ENCODE measurements around the gene NKD1.

NKD1 gene

DNA sequence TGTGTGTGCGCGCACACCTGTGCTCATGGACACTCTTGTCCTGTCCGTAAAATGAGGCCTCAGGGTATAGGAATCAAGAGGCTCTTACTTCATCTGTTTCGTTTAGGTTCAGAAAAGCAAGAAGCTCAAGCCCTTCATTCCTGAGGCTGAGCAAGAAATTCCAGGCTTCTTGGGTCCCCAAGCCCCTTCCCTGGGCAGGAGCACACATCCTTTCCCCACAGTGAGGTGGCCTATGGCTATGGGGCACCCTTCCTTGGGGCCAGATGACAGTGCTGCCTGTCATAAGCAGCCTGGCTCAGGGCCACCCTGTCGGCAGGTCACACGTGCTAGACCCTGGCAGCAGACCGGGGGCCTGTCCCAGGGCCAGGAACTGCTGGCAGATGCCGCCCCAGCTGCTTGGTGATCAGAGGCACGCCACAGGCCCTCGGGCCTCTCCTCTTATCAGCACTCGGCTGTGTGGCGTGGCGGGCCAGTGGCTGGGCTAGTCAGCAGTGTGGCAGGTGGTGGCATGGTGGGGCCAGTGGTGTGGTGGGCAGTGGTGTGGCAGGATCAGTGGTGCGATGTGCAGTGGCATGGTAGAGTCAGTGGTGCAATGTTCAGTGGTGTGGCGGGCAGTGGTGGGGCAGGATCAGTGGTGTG lies 50.2 kb downstream of the NKD1 start:
- no peaks in the 10 kb centered on the region for H3K36me3 ChIP-seq (ENCODE audit: control insufficient read depth, insufficient read depth, low read length, severe bottlenecking)
- H3K4me1 ChIP-seq (ENCODE audit: control insufficient read depth, insufficient read depth, low read length) = peaks cover 13% of the 10 kb centered on the region
- peaks cover 19% of the 10 kb centered on the region for H3K27me3 ChIP-seq (replicated peaks; ENCODE audit: control insufficient read depth, insufficient read depth, low read length)
- no peaks in the 10 kb centered on the region for H3K9me3 ChIP-seq (ENCODE audit: control insufficient read depth, low read length)
- DNase-seq (ENCODE audit: low read depth) = no peak
- H3K9ac ChIP-seq (ENCODE audit: low read length) = no peak overlapping the region
- no peak overlapping the region for H3K4me3 ChIP-seq (ENCODE audit: low read length)

DNA sequence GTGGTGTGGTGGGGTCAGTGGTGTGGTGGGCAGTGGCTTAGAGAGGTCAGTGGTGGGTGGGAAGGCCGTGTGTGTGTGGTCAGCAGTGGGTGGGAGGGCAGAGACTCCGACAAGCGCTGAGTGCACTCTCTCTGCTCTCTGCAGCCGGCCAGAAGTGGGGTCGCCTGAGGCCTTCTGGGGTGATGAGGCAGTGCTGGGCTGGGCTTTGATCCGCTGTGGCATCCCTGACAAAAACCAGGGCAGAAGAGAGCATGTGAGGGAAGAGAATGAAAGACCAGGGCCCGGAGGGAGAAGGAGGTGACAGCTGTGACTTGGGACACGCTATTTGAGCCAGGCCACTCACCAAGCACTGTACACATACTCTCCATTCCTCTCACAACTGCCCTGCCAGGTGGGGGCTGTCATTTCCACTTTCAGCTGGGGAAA lies 50.8 kb downstream of the NKD1 start:
- no peaks in the 10 kb centered on the region for H3K36me3 ChIP-seq (ENCODE audit: control insufficient read depth, insufficient read depth, low read length, severe bottlenecking)
- no peaks in the 10 kb centered on the region for H3K9me3 ChIP-seq (ENCODE audit: control insufficient read depth, low read length)
- no peak for DNase-seq (ENCODE audit: low read depth)
- H3K9ac ChIP-seq (ENCODE audit: low read length) = no peak overlapping the region
- H3K27me3 ChIP-seq (replicated peaks; ENCODE audit: control insufficient read depth, insufficient read depth, low read length) = peaks cover 16% of the 10 kb centered on the region
- H3K4me1 ChIP-seq (ENCODE audit: control insufficient read depth, insufficient read depth, low read length) = peaks cover 19% of the 10 kb centered on the region
- H3K4me3 ChIP-seq (ENCODE audit: low read length) = no peak overlapping the region

DNA sequence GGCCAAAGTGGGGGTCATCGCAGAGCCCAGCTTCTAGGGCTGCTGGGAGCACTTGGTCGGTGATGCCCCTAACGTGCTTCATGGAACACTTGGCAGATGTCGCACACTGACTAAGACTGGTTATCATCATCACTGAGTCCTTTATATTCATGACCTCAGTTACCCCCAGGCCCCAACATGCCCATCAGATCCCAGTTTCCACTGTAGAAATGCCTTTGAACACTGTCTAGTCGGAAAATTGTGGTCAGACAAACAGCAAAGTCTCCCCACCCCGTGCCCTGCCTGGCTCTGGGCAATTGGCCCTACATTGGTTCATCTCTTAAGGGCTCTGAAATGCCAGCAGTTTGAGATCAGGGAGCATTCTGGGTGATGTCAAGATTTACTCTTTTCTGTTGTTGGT lies 51.3 kb downstream of the NKD1 start:
- H3K9me3 ChIP-seq (ENCODE audit: control insufficient read depth, low read length) = no peaks in the 10 kb centered on the region
- DNase-seq (ENCODE audit: low read depth) = no peak
- no peak overlapping the region for H3K4me3 ChIP-seq (ENCODE audit: low read length)
- no peaks in the 10 kb centered on the region for H3K36me3 ChIP-seq (ENCODE audit: control insufficient read depth, insufficient read depth, low read length, severe bottlenecking)
- peaks cover 16% of the 10 kb centered on the region for H3K27me3 ChIP-seq (replicated peaks; ENCODE audit: control insufficient read depth, insufficient read depth, low read length)
- H3K4me1 ChIP-seq (ENCODE audit: control insufficient read depth, insufficient read depth, low read length) = peaks cover 19% of the 10 kb centered on the region
- no peak overlapping the region for H3K9ac ChIP-seq (ENCODE audit: low read length)

DNA sequence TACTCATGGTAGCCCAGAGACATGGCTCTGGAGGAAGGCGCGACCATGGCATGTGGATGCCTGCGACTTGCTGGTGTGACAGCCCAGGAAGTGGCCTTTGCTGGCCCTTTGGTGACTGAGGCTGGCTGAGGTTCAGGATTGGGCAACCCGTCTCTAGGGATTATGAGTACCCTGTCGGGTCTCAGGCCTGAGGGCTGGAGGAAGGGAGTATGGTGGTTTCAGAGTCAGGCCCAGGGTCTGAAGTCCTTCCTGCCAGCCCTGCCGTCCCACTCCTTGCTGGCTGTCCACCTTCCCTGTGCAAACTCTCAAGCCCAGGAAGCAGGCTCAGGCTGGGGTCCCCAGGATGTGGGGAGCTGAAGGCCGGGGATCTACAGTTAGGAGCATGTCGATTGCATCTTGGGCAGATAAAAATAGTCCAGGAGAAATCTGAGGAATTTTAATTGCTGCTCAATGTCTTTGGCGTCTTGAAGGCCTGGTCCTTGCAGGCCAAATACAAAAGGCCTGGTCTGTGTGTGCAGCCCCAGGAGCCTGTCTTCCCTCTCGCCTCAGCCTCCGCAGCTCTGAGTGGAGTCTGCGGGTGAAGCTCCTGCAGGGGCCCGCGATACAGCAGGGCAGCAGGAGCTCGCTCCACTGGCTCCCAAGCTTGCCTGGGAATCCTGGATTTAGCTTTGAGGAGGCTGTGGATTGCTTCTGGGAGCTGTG lies 52.5 kb downstream of the NKD1 start:
- no peak overlapping the region for H3K9ac ChIP-seq (ENCODE audit: low read length)
- peaks cover 5% of the 10 kb centered on the region for H3K27me3 ChIP-seq (replicated peaks; ENCODE audit: control insufficient read depth, insufficient read depth, low read length)
- H3K36me3 ChIP-seq (ENCODE audit: control insufficient read depth, insufficient read depth, low read length, severe bottlenecking) = no peaks in the 10 kb centered on the region
- H3K9me3 ChIP-seq (ENCODE audit: control insufficient read depth, low read length) = no peaks in the 10 kb centered on the region
- no peak for DNase-seq (ENCODE audit: low read depth)
- H3K4me1 ChIP-seq (ENCODE audit: control insufficient read depth, insufficient read depth, low read length) = peaks cover 19% of the 10 kb centered on the region
- no peak overlapping the region for H3K4me3 ChIP-seq (ENCODE audit: low read length)

DNA sequence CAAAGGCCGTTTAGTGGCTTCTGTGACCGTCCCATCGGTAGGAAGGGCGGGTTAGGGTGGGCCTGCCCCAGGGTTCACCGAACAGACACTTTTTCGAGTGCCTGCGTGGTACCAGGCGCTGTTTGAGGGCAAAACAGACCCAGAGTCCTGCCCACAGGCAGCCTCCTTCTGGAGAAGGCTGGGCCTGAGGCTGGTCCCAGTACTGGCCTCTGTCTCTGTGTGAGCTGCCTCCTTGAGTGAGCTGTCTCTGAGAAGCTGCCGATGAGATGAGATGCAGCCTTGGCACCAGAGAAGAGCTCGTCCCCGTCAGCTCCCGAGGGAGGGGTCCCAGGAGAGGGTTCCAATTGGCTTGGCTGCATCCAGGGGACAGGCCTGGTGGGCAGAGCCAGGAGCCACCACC lies 53.1 kb downstream of the NKD1 start:
- Histone ChIP-seq H3K36me3 (ENCODE audit: control insufficient read depth, insufficient read depth, low read length, severe bottlenecking) (no peaks in the 10 kb centered on the region), H3K9ac (ENCODE audit: low read length) (no peak overlapping the region), H3K4me3 (ENCODE audit: low read length) (no peak overlapping the region), H3K4me1 (ENCODE audit: control insufficient read depth, insufficient read depth, low read length) (peaks cover 19% of the 10 kb centered on the region), H3K27me3 (replicated peaks; ENCODE audit: control insufficient read depth, insufficient read depth, low read length) (no peaks in the 10 kb centered on the region), H3K9me3 (ENCODE audit: control insufficient read depth, low read length) (no peaks in the 10 kb centered on the region)
- no peak for DNase-seq (ENCODE audit: low read depth)

DNA sequence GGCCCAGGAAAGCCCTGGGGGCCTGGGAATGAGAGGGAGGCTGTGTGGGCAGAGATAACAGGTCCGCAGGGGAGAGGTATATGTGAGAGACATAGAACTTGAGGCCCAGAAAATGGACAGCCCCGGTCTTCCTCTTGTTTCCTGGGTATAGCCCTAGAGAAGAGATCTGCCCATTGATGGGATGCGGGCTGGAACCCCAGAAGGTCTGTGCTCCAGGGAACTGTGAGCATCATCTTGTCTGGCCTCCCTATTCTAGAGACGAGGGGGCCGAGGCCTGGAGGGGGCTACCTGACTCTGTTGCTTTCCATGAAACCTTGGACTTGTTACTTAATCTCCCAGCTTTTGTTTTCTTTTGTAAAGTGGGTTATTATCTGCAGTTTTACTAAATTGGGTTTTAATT lies 53.9 kb downstream of the NKD1 start:
- no peaks in the 10 kb centered on the region for H3K9me3 ChIP-seq (ENCODE audit: control insufficient read depth, low read length)
- no peak overlapping the region for H3K9ac ChIP-seq (ENCODE audit: low read length)
- H3K4me3 ChIP-seq (ENCODE audit: low read length) = no peak overlapping the region
- DNase-seq (ENCODE audit: low read depth) = no peak
- no peaks in the 10 kb centered on the region for H3K36me3 ChIP-seq (ENCODE audit: control insufficient read depth, insufficient read depth, low read length, severe bottlenecking)
- no peaks in the 10 kb centered on the region for H3K27me3 ChIP-seq (replicated peaks; ENCODE audit: control insufficient read depth, insufficient read depth, low read length)
- H3K4me1 ChIP-seq (ENCODE audit: control insufficient read depth, insufficient read depth, low read length) = peaks cover 19% of the 10 kb centered on the region

DNA sequence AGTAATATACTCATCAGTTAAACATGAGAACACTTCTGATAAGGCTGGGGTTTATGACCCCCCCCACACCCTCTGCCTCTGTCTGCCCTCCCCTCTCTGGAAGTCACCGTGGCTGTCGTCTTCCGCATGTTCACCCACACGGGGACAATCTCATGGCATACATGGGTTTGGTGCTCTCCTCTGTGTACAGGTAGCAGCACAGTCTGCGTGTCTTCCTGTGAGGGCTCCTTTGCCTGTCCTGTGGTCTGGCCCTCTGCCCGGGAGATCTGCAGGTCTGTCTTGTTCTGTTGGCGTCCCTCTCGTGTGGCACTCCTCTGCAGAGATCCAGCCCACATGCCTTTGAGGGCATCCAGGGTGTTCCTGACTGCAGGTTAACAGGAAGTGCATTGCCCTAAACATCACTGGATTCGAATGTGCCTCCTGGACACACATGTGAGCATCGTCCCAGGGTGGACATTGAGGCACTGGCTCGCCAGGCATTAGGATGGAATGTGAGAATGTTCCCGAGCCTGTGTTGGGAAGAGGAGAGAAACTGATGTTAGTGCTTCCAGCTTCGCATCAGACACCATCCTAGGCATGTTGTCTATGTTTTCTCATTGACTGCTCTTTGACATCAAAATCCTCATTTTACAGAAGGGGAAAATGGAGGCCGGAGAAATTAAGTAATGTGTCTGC lies 54.5 kb downstream of the NKD1 start:
- peaks cover 2% of the 10 kb centered on the region for H3K27me3 ChIP-seq (replicated peaks; ENCODE audit: control insufficient read depth, insufficient read depth, low read length)
- H3K36me3 ChIP-seq (ENCODE audit: control insufficient read depth, insufficient read depth, low read length, severe bottlenecking) = no peaks in the 10 kb centered on the region
- no peaks in the 10 kb centered on the region for H3K9me3 ChIP-seq (ENCODE audit: control insufficient read depth, low read length)
- H3K4me1 ChIP-seq (ENCODE audit: control insufficient read depth, insufficient read depth, low read length) = peaks cover 19% of the 10 kb centered on the region
- peak overlapping the region; percentile 27 for H3K9ac ChIP-seq (ENCODE audit: low read length)
- H3K4me3 ChIP-seq (ENCODE audit: low read length) = no peak overlapping the region
- no peak for DNase-seq (ENCODE audit: low read depth)

DNA sequence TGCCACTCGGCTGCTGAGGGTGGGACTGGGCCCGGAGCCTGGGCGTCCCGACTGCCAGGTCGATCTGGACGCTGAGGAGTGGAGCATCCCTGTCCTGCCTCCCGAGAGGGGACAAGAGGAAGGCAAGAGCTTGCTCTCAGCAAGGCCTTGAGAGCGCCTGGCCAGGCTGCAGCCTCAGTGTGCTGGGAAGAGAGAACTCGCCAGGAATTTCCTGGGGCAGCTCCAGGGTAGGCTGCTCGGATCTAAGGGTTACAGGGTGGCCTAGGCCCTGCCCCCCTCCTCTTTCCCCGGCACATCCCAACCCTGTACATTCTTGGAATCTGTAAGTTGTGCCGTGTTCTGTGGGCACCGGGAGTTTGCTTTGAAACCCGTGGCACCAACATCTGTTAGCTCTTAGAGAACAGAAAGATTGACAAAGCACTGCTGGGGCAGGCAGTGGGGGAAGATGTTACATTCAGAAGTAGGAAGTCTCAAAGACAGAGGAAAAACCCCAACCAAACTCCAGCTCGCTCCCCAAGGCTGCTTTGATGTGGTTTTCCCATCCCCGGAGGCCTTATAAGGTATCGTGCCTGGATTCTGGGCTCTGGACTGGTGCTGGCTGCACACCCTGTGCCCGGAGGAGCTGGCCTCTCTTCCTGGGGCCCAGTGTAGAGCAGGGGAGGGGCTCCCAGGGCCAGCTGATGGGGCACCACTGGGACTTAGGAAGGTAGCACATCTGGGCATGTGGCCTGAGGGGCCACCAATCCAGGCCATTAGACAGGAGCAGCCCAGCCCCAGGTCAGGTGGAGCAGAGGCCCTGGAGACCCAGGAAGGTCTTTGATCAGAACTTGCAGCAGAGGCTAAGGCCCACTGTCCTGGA lies 55.2 kb downstream of the NKD1 start:
- H3K4me3 ChIP-seq (ENCODE audit: low read length) = no peak overlapping the region
- DNase-seq (ENCODE audit: low read depth) = peak; percentile 48
- peaks cover 19% of the 10 kb centered on the region for H3K4me1 ChIP-seq (ENCODE audit: control insufficient read depth, insufficient read depth, low read length)
- no peaks in the 10 kb centered on the region for H3K36me3 ChIP-seq (ENCODE audit: control insufficient read depth, insufficient read depth, low read length, severe bottlenecking)
- H3K9me3 ChIP-seq (ENCODE audit: control insufficient read depth, low read length) = no peaks in the 10 kb centered on the region
- H3K27me3 ChIP-seq (replicated peaks; ENCODE audit: control insufficient read depth, insufficient read depth, low read length) = peaks cover 4% of the 10 kb centered on the region
- H3K9ac ChIP-seq (ENCODE audit: low read length) = peak overlapping the region; percentile 27

DNA sequence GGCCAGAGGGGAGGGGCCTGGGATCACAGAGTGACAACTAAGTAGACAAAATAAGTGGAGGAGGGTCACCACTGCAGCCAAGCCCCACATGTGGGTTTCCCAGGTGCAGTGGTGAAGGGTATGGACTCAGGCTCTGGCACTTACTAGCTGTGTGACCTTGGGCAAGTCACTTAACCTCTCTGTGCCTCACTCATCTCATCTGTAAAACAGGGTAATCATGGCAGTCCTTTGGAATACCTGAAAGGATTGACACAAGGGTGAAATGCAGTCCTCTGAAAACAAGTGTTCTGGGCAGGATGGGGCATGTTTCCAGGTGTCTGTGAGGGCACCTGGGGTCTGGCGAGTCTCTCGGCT lies 55.8 kb downstream of the NKD1 start:
- Histone ChIP-seq H3K4me3 (ENCODE audit: low read length) (no peak overlapping the region), H3K4me1 (ENCODE audit: control insufficient read depth, insufficient read depth, low read length) (peaks cover 19% of the 10 kb centered on the region), H3K9me3 (ENCODE audit: control insufficient read depth, low read length) (no peaks in the 10 kb centered on the region), H3K36me3 (ENCODE audit: control insufficient read depth, insufficient read depth, low read length, severe bottlenecking) (no peaks in the 10 kb centered on the region), H3K9ac (ENCODE audit: low read length) (no peak overlapping the region), H3K27me3 (replicated peaks; ENCODE audit: control insufficient read depth, insufficient read depth, low read length) (peaks cover 4% of the 10 kb centered on the region)
- no peak for DNase-seq (ENCODE audit: low read depth)

DNA sequence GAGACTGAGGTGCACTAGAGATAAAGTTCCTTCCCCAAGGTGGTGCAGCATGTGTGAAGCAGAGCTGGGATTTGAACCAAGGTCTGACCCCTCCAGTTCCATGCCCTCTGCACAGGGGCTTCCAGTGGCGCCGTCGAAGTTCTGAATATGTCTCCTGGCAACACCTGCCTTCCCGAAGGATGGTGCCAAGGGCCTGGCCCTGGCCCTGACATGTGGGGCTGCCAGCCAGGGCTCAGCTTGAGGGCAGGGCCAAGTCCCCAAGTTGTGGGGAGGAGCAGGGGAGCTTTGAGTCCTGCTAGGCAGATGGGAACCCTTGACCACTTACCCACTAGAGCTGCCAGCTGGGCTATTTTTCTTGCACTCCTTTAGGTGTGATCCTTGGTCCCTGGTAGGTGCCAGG lies 56.4 kb downstream of the NKD1 start:
- DNase-seq (ENCODE audit: low read depth) = no peak
- H3K9me3 ChIP-seq (ENCODE audit: control insufficient read depth, low read length) = no peaks in the 10 kb centered on the region
- no peak overlapping the region for H3K9ac ChIP-seq (ENCODE audit: low read length)
- H3K4me3 ChIP-seq (ENCODE audit: low read length) = no peak overlapping the region
- no peaks in the 10 kb centered on the region for H3K36me3 ChIP-seq (ENCODE audit: control insufficient read depth, insufficient read depth, low read length, severe bottlenecking)
- H3K27me3 ChIP-seq (replicated peaks; ENCODE audit: control insufficient read depth, insufficient read depth, low read length) = peaks cover 4% of the 10 kb centered on the region
- peaks cover 19% of the 10 kb centered on the region for H3K4me1 ChIP-seq (ENCODE audit: control insufficient read depth, insufficient read depth, low read length)
